Suppressor macrophage (primary cell): ENCODE data around the gene PAGE4.
A peak's percentile ranks its signal among the peaks of the same experiment; 100 is the strongest.

Experiments
- DNase-seq, 4 experiments: peaks; one replicate each; pipeline ENCODE4 v3.0.0-alpha.2; 2020 to 2022

PAGE4 gene

DNA sequence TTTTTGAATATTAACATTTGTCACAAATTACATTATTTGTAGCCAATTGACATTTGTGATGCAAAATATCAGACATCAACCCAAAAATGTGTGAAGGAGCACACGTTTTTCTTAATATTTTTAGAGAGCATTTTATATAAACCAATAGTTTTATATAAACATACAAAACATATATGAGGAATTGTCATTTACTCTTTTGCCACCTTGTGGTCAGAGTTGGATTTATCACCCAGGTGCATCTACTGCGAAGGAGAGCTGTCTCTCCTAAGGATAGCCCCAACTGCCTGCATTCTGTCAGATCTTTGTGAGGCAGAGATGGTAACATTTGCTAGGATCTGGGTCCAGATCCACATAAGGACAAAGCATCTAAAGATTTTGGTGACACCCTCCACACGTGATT is 47.6 kb downstream of the PAGE4 start:
- peak in 3 of 4 experiments; percentile 14 to 38 (median 27) for DNase-seq

- peak in 3 of 4 experiments; percentile 23 to 31 (median 23) for DNase-seq
Measured at GRCh38 chrX:49877397-49878101, 48.4 kb downstream of the PAGE4 start.

DNA sequence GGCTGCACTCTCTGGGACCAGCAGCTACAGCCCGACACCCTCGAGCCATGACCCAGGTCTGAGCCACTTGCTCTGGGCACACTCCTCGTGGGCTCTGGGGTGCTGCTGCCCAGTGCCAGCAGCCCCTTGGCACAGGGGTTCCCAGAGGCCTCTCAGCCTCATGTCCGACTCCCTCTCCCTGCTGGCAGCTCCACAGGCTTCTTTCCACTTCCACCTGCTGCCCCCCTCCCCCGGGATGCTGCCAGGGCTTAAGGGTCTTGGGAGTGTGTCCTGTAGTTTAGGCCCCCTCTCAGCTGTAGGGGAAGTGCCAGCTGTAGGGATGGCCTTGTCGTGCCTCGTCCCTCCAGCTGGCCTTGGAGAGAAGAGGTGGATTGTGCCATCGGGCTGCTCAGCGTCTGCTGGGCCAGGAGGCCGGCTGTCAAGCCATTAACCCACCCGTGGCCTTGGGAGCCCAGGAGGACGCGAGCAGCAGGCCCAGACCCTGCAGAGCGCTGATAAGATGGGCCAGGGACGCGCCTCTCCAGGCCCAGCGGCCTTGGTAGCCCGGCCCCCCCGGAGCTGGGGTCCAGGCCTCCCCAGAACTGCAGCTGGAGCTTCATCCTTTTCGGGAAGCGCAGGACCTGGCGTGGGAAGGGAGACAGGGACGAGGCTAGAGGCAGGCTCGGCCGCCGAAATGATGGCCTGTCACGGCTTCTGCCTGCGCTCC is 49.2 kb downstream of the PAGE4 start:
- DNase-seq, result no peak

GRCh38 chrX:49878834-49879655 is 49.9 kb downstream of the PAGE4 start, which contains the start of gene USP27X:
USP27X (plus strand) TSS chrX:49879484; CDS start chrX:49880308, 824 bp downstream.
- peak; percentile 51 to 81 (median 69) for DNase-seq

DNA sequence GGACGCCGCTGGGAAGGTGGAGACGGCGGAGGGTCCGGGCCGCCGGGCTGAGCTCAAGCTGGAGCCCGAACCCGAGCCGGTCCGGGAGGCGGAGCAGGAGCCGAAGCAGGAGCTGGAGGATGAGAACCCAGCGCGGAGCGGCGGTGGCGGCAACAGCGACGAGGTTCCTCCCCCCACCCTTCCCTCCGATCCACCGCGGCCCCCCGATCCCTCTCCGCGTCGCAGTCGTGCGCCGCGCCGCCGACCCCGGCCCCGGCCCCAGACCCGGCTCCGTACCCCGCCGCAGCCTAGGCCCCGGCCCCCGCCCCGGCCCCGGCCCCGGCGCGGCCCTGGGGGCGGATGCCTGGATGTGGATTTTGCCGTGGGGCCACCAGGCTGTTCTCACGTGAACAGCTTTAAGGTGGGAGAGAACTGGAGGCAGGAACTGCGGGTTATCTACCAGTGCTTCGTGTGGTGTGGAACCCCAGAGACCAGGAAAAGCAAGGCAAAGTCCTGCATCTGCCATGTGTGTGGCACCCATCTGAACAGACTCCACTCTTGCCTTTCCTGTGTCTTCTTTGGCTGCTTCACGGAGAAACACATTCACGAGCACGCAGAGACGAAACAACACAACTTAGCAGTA is 50.7 kb downstream of the PAGE4 start:
- DNase-seq, result no peak

- DNase-seq, result no peak
Measured at GRCh38 chrX:49880668-49881067, 51.6 kb downstream of the PAGE4 start.
